Spleen (tissue), 11 donors: ENCODE measurements around the gene AP4M1. TPM values are rescaled to one million over a fixed set of nuclear protein-coding genes. Genes with fewer than 3 reads are reported as not detected.
"Not testable (repeated sequence)": the region's sequence is repeated elsewhere in the genome, so short reads cannot be mapped to it uniquely, and the experiment has no call there.

ENCODE experiments used
- DNase-seq: peaks from one replicate; pipeline ENCODE4 v3.0.0-alpha.2; 2020
- H3K27ac ChIP-seq, 8 donors: fragments of 200-600 bp; sonication (generic) in 7 of 8; 1 replicate in 4 of 8; 2 replicates in 4 of 8; pipeline versions ENCODE4 v1.5.0 to v1.8.0; 2016 to 2021; ENCODE audit warnings: inconsistent platforms in 4 of 8, mild to moderate bottlenecking in 4 of 8, moderate library complexity in 1 of 8
- H3K27me3 ChIP-seq, 7 donors: fragments of 200-600 bp; sonication (generic) in 6 of 7; replicated peaks in 1 of 7; 1 replicate in 4 of 7; 2 replicates in 3 of 7; pipeline versions ENCODE4 v1.5.0 to v1.8.0; 2016 to 2021; ENCODE audit warnings: inconsistent platforms in 3 of 7, mild to moderate bottlenecking in 1 of 7
- H3K36me3 ChIP-seq, 6 donors: fragments of 200-600 bp; sonication (generic) in 5 of 6; 1 replicate in 4 of 6; 2 replicates in 2 of 6; pipeline versions ENCODE4 v1.5.0 to v1.8.0; 2016 to 2021; ENCODE audit warnings: inconsistent platforms in 2 of 6
- H3K4me1 ChIP-seq, 6 donors: fragments of 200-600 bp; sonication (generic) in 5 of 6; 1 replicate in 3 of 6; 2 replicates in 3 of 6; pipeline versions ENCODE4 v1.5.0 to v1.8.0; 2016 to 2021; ENCODE audit warnings: inconsistent platforms in 3 of 6
- H3K4me3 ChIP-seq, 8 donors: fragments of 200-600 bp; sonication (generic) in 7 of 8; 1 replicate in 4 of 8; 2 replicates in 4 of 8; pipeline versions ENCODE4 v1.5.0 to v1.8.0; 2016 to 2021; ENCODE audit warnings: inconsistent platforms in 4 of 8, mild to moderate bottlenecking in 4 of 8, moderate library complexity in 2 of 8
- H3K9me3 ChIP-seq, 8 donors: fragments of 200-600 bp; sonication (generic) in 7 of 8; 1 replicate in 4 of 8; 2 replicates in 4 of 8; pipeline versions ENCODE4 v1.5.0 to v1.8.0; 2016 to 2021; ENCODE audit warnings: inconsistent platforms in 4 of 8
- CTCF ChIP-seq, 11 experiments: fragments of 200-600 bp in 7 of 11; fragments of 450-650 bp in 4 of 11; sonication (generic) in 4 of 11; IDR thresholded peaks in 8 of 11; conservative IDR thresholded peaks in 3 of 11; 1 replicate in 7 of 11; 2 replicates in 4 of 11; pipeline versions ENCODE4 v1.4.0 to v1.8.0; 2016 to 2021; ENCODE audit warnings: antibody characterized with exemption in 11 of 11, inconsistent platforms in 4 of 11, mild to moderate bottlenecking in 1 of 11
- POLR2A ChIP-seq, 3 donors: fragments of 450-650 bp; IDR thresholded peaks; one replicate each; pipeline ENCODE4 v1.5.1; 2017; ENCODE audit warnings: antibody characterized with exemption in 3 of 3, mild to moderate bottlenecking in 1 of 3
- POLR2AphosphoS5 ChIP-seq, 3 donors: sonication (generic); formaldehyde crosslinking; IDR thresholded peaks; one replicate each; pipeline ENCODE4 v1.5.1; 2017; ENCODE audit warnings: antibody characterized with exemption in 3 of 3
- WGBS, 5 donors: extraction: QIAGEN DNeasy Blood & Tissue Kit in 3 of 5; methylation state at CpG; one replicate each; pipeline versions ENCODE4 v1.1.5 to v1.1.7; 2013 to 2018; 5-methylcytosine and 5-hydroxymethylcytosine counted together
- intact Hi-C: fragments of 100-400 bp; cut with DNase I; formaldehyde crosslinking; loops from one replicate; pipeline ENCODE4 v1.15.0; 2023; ENCODE audit warnings: low total_unique reads
- polyA plus RNA-seq, 3 donors: library from polyadenylated mRNA; stranded (reverse); fragments of 200-250 nt; gene quantifications; one replicate each; pipeline ENCODE4 v1.2.1, GENCODE V29; 2013
- total RNA-seq, 7 donors: library from RNA; depleted of rRNA in 3 of 7; stranded (reverse); fragments of >200 nt in 3 of 7; fragmentation: NEBNext Ultra II Directional in 4 of 7; extraction: Animal tissue kit (Norgen Biotek cat#: 25700) in 4 of 7; gene quantifications; one replicate each; pipeline versions ENCODE4 v1.1.0 to v1.2.1, GENCODE V29; 2016 to 2021
- donor health status: healthy with polysubstance abuse.
- donor health status: DM: no; HTN: no; CAD: no; lungs with moderate emphysema.
- donor health status: DM: no; HTN: no; CAD: no.
- donor health status: Bipolar disorder and iron deficiency.
- donor health status: healthy.
- donor health status: DM: no; HTN: no; CAD: no.
- donor health status: DM: yes; HTN: yes; CAD: no.

Gene AP4M1
- total and polyA plus RNA-seq, 10 donors: 8.7 to 18.0 (median 10.2) TPM

GRCh38 chr7:100132697-100133151, 31.3 kb downstream of the AP4M1 start:
- TF ChIP-seq POLR2AphosphoS5 (IDR thresholded peaks at IDR 0.05): peak in 1 of 3 donors; percentile 67
- TF ChIP-seq CTCF (IDR thresholded peaks at IDR 0.05 in 8 of 11, conservative IDR thresholded peaks at IDR 0.05 in 3 of 11): peak; percentile 75 to 96 (median 92)
- TF ChIP-seq POLR2A (IDR thresholded peaks at IDR 0.05): no peak
- H3K36me3 ChIP-seq: no peaks in the 10 kb centered on the region
- H3K4me1 ChIP-seq: peaks cover 13 to 36% (median 21%) of the 10 kb centered on the region in 6 donors
- H3K4me3 ChIP-seq: no peak overlapping the region
- intact Hi-C loops: loop anchor here (10.0 kb wide), 2 partner anchors 92 to 212 kb away; no protein-coding TSS in a partner anchor
- H3K27me3 ChIP-seq: no peaks in the 10 kb centered on the region
- 28 to 39% (median 30%) methylated on average over 3 of the region's 3 CpGs for WGBS, 5 donors
- peak; percentile 88 for DNase-seq
- H3K27ac ChIP-seq: no peak overlapping the region
- no peaks in the 10 kb centered on the region for H3K9me3 ChIP-seq

DNA sequence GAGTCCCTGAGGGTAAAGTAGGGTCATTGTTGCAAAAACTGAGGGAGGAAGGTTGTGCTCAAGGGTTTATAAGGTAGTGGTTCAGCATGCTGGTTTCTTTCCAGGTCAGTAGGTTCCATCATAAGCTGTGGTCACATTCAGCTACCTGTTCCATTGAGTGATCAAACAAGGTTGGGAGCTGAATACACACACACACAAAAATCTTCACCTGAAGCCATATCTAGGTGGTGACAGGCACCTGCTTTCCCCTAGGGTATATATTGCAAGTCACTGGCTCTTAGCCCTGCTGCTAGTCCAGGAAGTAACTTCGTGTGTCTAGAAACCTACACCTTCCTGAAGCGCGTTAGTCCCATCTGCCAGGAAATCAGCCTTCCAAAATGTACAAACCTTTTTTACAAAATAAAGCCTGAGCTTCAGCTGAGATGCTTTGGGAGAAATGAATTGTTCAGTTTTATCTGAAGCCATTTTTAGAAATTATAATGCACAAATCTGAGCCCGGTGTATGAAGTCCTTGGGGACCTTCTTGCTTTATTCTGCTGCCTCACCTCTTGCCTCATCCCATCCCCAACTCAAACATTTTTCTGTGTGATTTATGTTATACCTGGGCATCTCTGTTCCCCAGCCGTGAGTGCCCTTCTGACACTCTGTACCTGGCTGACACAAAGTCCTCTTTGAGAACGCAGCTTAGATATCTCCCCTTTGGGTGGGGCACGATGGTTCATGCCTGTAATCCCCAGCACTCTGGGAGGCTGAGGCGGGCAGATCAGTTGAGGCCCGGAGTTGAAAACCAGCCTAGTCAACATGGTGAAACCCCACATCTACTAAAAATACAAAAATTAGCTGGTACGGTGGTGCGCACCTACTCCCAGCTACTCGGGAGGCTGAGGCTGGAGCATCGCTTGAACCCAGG, 36.7 kb downstream of the AP4M1 start:
- WGBS, 5 donors: 70 to 72% (median 71%) methylated on average over 13 of the region's 13 CpGs

DNA sequence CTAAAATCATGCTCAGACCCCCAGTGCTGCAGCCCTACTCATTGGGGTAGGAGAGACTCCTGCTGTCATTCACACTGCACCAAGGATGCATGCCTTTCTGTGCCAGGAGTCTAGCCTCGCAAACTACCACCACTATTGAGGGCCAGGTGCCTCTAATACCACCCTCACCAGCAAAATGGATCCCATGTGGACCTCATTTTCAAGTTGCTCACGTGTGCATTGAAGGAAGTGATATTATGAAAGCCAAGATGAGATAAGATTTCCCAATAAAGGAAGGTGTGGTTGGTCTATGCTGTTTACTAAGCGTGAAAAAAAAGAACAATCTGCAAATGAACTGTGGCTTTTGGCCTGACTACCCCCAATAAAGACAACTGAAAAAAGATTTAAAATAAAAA, 40.1 kb downstream of the AP4M1 start:
- Histone ChIP-seq H3K27ac (peak overlapping the region in 4 of 8 donors; percentile 36 to 79 (median 56)), H3K9me3 (no peaks in the 10 kb centered on the region), H3K36me3 (no peaks in the 10 kb centered on the region), H3K4me3 (peak overlapping the region in 1 of 8 donors; percentile 11), H3K27me3 (no peaks in the 10 kb centered on the region), H3K4me1 (peaks cover 0 to 30% (median 12%) of the 10 kb centered on the region in 6 donors)
- WGBS, 5 donors: 41 to 54% (median 49%) methylated on average over 3 of the region's 3 CpGs
- TF ChIP-seq CTCF (IDR thresholded peaks at IDR 0.05 in 8 of 11, conservative IDR thresholded peaks at IDR 0.05 in 3 of 11) (no peak), POLR2A (IDR thresholded peaks at IDR 0.05) (no peak), POLR2AphosphoS5 (IDR thresholded peaks at IDR 0.05) (no peak)
- intact Hi-C loops: no loop called here
- DNase-seq: no peak

More for the DNA sequence above, 36.7 kb downstream of the AP4M1 start:
- Histone ChIP-seq H3K9me3 (no peaks in the 10 kb centered on the region), H3K4me3 (no peak overlapping the region), H3K4me1 (peaks cover 0 to 27% (median 12%) of the 10 kb centered on the region in 6 donors), H3K27ac (peak overlapping the region in 2 of 8 donors; percentile 22), H3K36me3 (no peaks in the 10 kb centered on the region), H3K27me3 (no peaks in the 10 kb centered on the region)
- TF ChIP-seq POLR2AphosphoS5 (IDR thresholded peaks at IDR 0.05): no peak
- no peak for TF ChIP-seq POLR2A (IDR thresholded peaks at IDR 0.05)
- TF ChIP-seq CTCF (IDR thresholded peaks at IDR 0.05 in 8 of 11, conservative IDR thresholded peaks at IDR 0.05 in 3 of 11): no peak
- intact Hi-C loops: loop anchor here (10.0 kb wide), 2 partner anchors 87 to 207 kb away; no protein-coding TSS in a partner anchor
- peak; percentile 23 for DNase-seq

GRCh38 chr7:100142461-100142860, 41.0 kb downstream of the AP4M1 start:
- no peaks in the 10 kb centered on the region for H3K36me3 ChIP-seq
- no peaks in the 10 kb centered on the region for H3K9me3 ChIP-seq
- H3K27me3 ChIP-seq: no peaks in the 10 kb centered on the region
- no peak for DNase-seq
- peaks cover 0 to 30% (median 12%) of the 10 kb centered on the region in 6 donors for H3K4me1 ChIP-seq
- 90 to 99% (median 94%) methylated on average over 3 of the region's 3 CpGs for WGBS, 5 donors
- no peak overlapping the region for H3K4me3 ChIP-seq
- TF ChIP-seq POLR2A (IDR thresholded peaks at IDR 0.05): no peak
- TF ChIP-seq CTCF (IDR thresholded peaks at IDR 0.05 in 8 of 11, conservative IDR thresholded peaks at IDR 0.05 in 3 of 11): no peak
- TF ChIP-seq POLR2AphosphoS5 (IDR thresholded peaks at IDR 0.05): no peak
- peak overlapping the region in 2 of 8 donors; percentile 64 to 79 for H3K27ac ChIP-seq
- intact Hi-C loops: no loop called here

- H3K9me3 ChIP-seq, H3K27me3 ChIP-seq, DNase-seq, intact Hi-C loops, H3K4me3 ChIP-seq, H3K27ac ChIP-seq: not testable (repeated sequence)
- Histone ChIP-seq H3K4me1 (peaks cover 15 to 46% (median 34%) of the 10 kb centered on the region in 6 donors), H3K36me3 (peaks cover 0 to 11% (median 2%) of the 10 kb centered on the region in 6 donors)
- 78 to 92% (median 87%) methylated on average over 4 of the region's 4 CpGs for WGBS, 5 donors
Measured at GRCh38 chr7:100146350-100146749, 44.9 kb downstream of the AP4M1 start.
